Neural cell (in vitro differentiated cells): ENCODE measurements around the gene ITGB3.

Source experiments
- EP300 ChIP-seq: fragments of 450-650 bp; conservative IDR thresholded peaks from 2 replicates; pipeline ENCODE4 v1.6.1; 2014; ENCODE audit warnings: antibody characterized with exemption, mild to moderate bottlenecking, moderate library complexity; ENCODE audit not compliant: poor library complexity, severe bottlenecking
- EZH2 ChIP-seq: fragments of 200-600, 300-800 bp; shearing (Covaris generic), sonication (generic); IDR thresholded peaks from 2 replicates; pipeline ENCODE4 v1.6.1; 2014; ENCODE audit warnings: antibody characterized with exemption, low read length, borderline replicate concordance, mild to moderate bottlenecking; ENCODE audit not compliant: insufficient read depth, poor library complexity, severe bottlenecking
- MXI1 ChIP-seq: fragments of 450-650 bp; conservative IDR thresholded peaks from 2 replicates; pipeline ENCODE4 v1.6.1; 2014; ENCODE audit warnings: antibody characterized with exemption, mild to moderate bottlenecking; ENCODE audit not compliant: poor library complexity, severe bottlenecking
- POLR2AphosphoS5 ChIP-seq: IDR thresholded peaks from 2 replicates; pipeline ENCODE4 v1.6.1; 2012
- RAD21 ChIP-seq: fragments of 450-650 bp; conservative IDR thresholded peaks from 2 replicates; pipeline ENCODE4 v1.6.1; 2014; ENCODE audit warnings: antibody characterized with exemption, mild to moderate bottlenecking, moderate library complexity
- REST ChIP-seq: IDR thresholded peaks from 2 replicates; pipeline ENCODE4 v1.6.1; 2012; ENCODE audit warnings: borderline replicate concordance
- TAF1 ChIP-seq: IDR thresholded peaks from 2 replicates; pipeline ENCODE4 v1.6.1; 2012; ENCODE audit warnings: low read depth
- TF ChIP-seq, protein P1 (sequence below): fragments of 450-650 bp; IDR thresholded peaks from 2 replicates; pipeline ENCODE4 v1.5.1; 2014; ENCODE audit warnings: antibody characterized with exemption, mild to moderate bottlenecking, moderate library complexity; ENCODE audit not compliant: poor library complexity, severe bottlenecking

GRCh38 chr17:47279062-47279801, 25.6 kb downstream of the ITGB3 start:
- TF ChIP-seq REST (no peak), POLR2AphosphoS5 (no peak), EZH2 (no peak), RAD21 (no peak), TAF1 (no peak), EP300 (no peak), MXI1 (no peak)
- TF ChIP-seq, protein P1, sequence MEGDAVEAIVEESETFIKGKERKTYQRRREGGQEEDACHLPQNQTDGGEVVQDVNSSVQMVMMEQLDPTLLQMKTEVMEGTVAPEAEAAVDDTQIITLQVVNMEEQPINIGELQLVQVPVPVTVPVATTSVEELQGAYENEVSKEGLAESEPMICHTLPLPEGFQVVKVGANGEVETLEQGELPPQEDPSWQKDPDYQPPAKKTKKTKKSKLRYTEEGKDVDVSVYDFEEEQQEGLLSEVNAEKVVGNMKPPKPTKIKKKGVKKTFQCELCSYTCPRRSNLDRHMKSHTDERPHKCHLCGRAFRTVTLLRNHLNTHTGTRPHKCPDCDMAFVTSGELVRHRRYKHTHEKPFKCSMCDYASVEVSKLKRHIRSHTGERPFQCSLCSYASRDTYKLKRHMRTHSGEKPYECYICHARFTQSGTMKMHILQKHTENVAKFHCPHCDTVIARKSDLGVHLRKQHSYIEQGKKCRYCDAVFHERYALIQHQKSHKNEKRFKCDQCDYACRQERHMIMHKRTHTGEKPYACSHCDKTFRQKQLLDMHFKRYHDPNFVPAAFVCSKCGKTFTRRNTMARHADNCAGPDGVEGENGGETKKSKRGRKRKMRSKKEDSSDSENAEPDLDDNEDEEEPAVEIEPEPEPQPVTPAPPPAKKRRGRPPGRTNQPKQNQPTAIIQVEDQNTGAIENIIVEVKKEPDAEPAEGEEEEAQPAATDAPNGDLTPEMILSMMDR = no peak
